IMR-90 (cell line): ENCODE results near the gene LRP1-AS. TPM values are rescaled to one million over a fixed set of nuclear protein-coding genes. Genes with fewer than 3 reads are reported as not detected.

Source experiments
- ATAC-seq: fragments of 200-7000 bp; cut with Tn5 transposase; 2 replicates; pipeline ENCODE4 v1.9.1; 2020; ENCODE audit warnings: low read depth, mild to moderate bottlenecking, moderate library complexity
- BruUV-seq: library from RNA; stranded (reverse); fragments of 400-500 nt; replicated peaks from 2 replicates; lab custom pipeline; 2021; lab: Mats Ljungman, UMichigan
- CTCF ChIA-PET: fragments of 300-600 bp; formaldehyde crosslinking; extraction: SDS; loops from one replicate; lab custom pipeline; 2021; ENCODE audit warnings: antibody characterized with exemption; lab: Yijun Ruan, JAX
- POLR2A ChIA-PET: fragments of 300-600 bp; sonication (Branson Sonifier 250); formaldehyde crosslinking; loops from one replicate; lab custom pipeline; 2022; ENCODE audit warnings: antibody characterized with exemption; ENCODE audit not compliant: unreplicated experiment; lab: Charles Lee
- DNase-seq: peaks from one replicate; pipeline ENCODE4 v3.0.0; 2013
- H2AFZ ChIP-seq: replicated peaks from 2 replicates; pipeline ENCODE3; 2013; ENCODE audit warnings: low read length, mild to moderate bottlenecking; ENCODE audit not compliant: poor library complexity
- H2AK5ac ChIP-seq: 2 replicates; pipeline ENCODE4 v1.6.1; 2013; ENCODE audit warnings: low read depth, low read length, inconsistent platforms
- H2AK9ac ChIP-seq: replicated peaks from 2 replicates; pipeline ENCODE3; 2013; ENCODE audit warnings: mild to moderate bottlenecking, low read depth, low read length, moderate library complexity; ENCODE audit not compliant: poor library complexity
- H2BK120ac ChIP-seq: 2 replicates; pipeline ENCODE4 v1.6.1; 2013; ENCODE audit warnings: low read depth, low read length, inconsistent platforms
- H2BK15ac ChIP-seq: 3 replicates; pipeline ENCODE4 v1.6.1; 2013; ENCODE audit warnings: low read depth, low read length, inconsistent platforms
- H2BK20ac ChIP-seq: 2 replicates; pipeline ENCODE4 v1.6.1; 2013; ENCODE audit warnings: low read depth, mild to moderate bottlenecking, inconsistent platforms, low read length, moderate library complexity
- H2BK5ac ChIP-seq: 2 replicates; pipeline ENCODE4 v1.6.1; 2013; ENCODE audit warnings: mild to moderate bottlenecking, low read depth, low read length, inconsistent platforms; ENCODE audit not compliant: poor library complexity, severe bottlenecking
- H3K14ac ChIP-seq: replicated peaks from 2 replicates; pipeline ENCODE4 v1.6.1; 2013; ENCODE audit warnings: low read depth, low read length, inconsistent platforms
- H3K18ac ChIP-seq: 2 replicates; pipeline ENCODE4 v1.6.1; 2013; ENCODE audit warnings: low read depth, low read length, control low read depth
- H3K23ac ChIP-seq: 2 replicates; pipeline ENCODE4 v1.6.1; 2013; ENCODE audit warnings: low read depth, low read length, inconsistent platforms
- H3K27ac ChIP-seq: 2 replicates; pipeline ENCODE4 v1.5.1; 2013; ENCODE audit warnings: mild to moderate bottlenecking, control low read depth, low read length; ENCODE audit not compliant: insufficient read depth
- H3K27me3 ChIP-seq: 2 replicates; pipeline ENCODE4 v1.6.1; 2013; ENCODE audit warnings: low read length; ENCODE audit not compliant: control insufficient read depth, insufficient read depth
- H3K36me3 ChIP-seq: 2 replicates; pipeline ENCODE4 v1.6.1; 2013; ENCODE audit warnings: low read length, mixed read lengths; ENCODE audit not compliant: control insufficient read depth, insufficient read depth
- H3K4ac ChIP-seq: 2 replicates; pipeline ENCODE4 v1.6.1; 2013; ENCODE audit warnings: low read depth, low read length, inconsistent platforms
- H3K4me1 ChIP-seq: 2 replicates; pipeline ENCODE4 v1.6.1; 2013; ENCODE audit warnings: low read length, mixed read lengths; ENCODE audit not compliant: control insufficient read depth, insufficient read depth
- H3K4me2 ChIP-seq: 2 replicates; pipeline ENCODE4 v1.6.1; 2013; ENCODE audit warnings: low read depth, mild to moderate bottlenecking, control low read depth, low read length, moderate library complexity
- H3K4me3 ChIP-seq: 2 replicates; pipeline ENCODE4 v1.5.1; 2013; ENCODE audit warnings: low read depth, mild to moderate bottlenecking, control low read depth, low read length, moderate library complexity; ENCODE audit not compliant: insufficient read depth
- H3K56ac ChIP-seq: 2 replicates; pipeline ENCODE4 v1.6.1; 2013; ENCODE audit warnings: low read length, inconsistent platforms; ENCODE audit not compliant: insufficient read depth; ENCODE audit errors: extremely low read depth
- H3K79me1 ChIP-seq, 2 experiments: 2 replicates each; pipeline ENCODE4 v1.6.1; 2013; ENCODE audit warnings: low read length in 2 of 2, inconsistent platforms in 1 of 2, low read depth in 1 of 2
- H3K9ac ChIP-seq: 2 replicates; pipeline ENCODE4 v1.6.1; 2013; ENCODE audit warnings: low read depth, low read length, control low read depth
- H3K9me1 ChIP-seq: 2 replicates; pipeline ENCODE4 v1.6.1; 2013; ENCODE audit warnings: low read length, inconsistent platforms; ENCODE audit not compliant: insufficient read depth
- H3K9me3 ChIP-seq: 2 replicates; pipeline ENCODE4 v1.6.1; 2013; ENCODE audit warnings: low read length; ENCODE audit not compliant: control insufficient read depth, insufficient read depth
- H4K20me1 ChIP-seq: 2 replicates; pipeline ENCODE4 v1.6.1; 2013; ENCODE audit warnings: low read length, inconsistent platforms; ENCODE audit not compliant: insufficient read depth
- H4K5ac ChIP-seq: 2 replicates; pipeline ENCODE4 v1.6.1; 2013; ENCODE audit warnings: mild to moderate bottlenecking, low read depth, low read length, control low read depth
- H4K8ac ChIP-seq, 2 experiments: 2 replicates each; pipeline ENCODE4 v1.6.1; 2013; ENCODE audit warnings: low read depth in 2 of 2, low read length in 2 of 2, control low read depth in 1 of 2, inconsistent platforms in 1 of 2
- H4K91ac ChIP-seq: 2 replicates; pipeline ENCODE4 v1.6.1; 2013; ENCODE audit warnings: low read depth, low read length, inconsistent platforms; ENCODE audit not compliant: insufficient read depth
- BHLHE40 ChIP-seq: fragments of 150-350 bp; IDR thresholded peaks from 2 replicates; pipeline ENCODE4 v1.6.1; 2016; ENCODE audit warnings: mild to moderate bottlenecking, low read depth, low read length
- CEBPB ChIP-seq: IDR thresholded peaks from 2 replicates; pipeline ENCODE4 v1.6.1; 2012; ENCODE audit warnings: low read depth, low read length, improper control_type of control experiment
- CHD1 ChIP-seq: IDR thresholded peaks from 2 replicates; pipeline ENCODE4 v1.6.1; 2012; ENCODE audit warnings: low read depth, low read length, improper control_type of control experiment
- MXI1 ChIP-seq: IDR thresholded peaks from 2 replicates; pipeline ENCODE4 v1.6.1; 2012; ENCODE audit warnings: low read depth, mild to moderate bottlenecking, low read length, moderate library complexity, borderline replicate concordance
- NFE2L2 ChIP-seq: fragments of 150-350 bp; IDR thresholded peaks from 2 replicates; pipeline ENCODE4 v1.6.1; 2016; ENCODE audit warnings: low read depth, mild to moderate bottlenecking, low read length
- POLR2A ChIP-seq: IDR thresholded peaks from 2 replicates; pipeline ENCODE4 v1.6.1; 2012; ENCODE audit warnings: mild to moderate bottlenecking, low read depth, low read length
- RAD21 ChIP-seq: IDR thresholded peaks from 2 replicates; pipeline ENCODE4 v1.6.1; 2012; ENCODE audit warnings: low read length, improper control_type of control experiment
- RFX5 ChIP-seq: IDR thresholded peaks from 2 replicates; pipeline ENCODE4 v1.8.0; 2012; ENCODE audit warnings: low read depth, mild to moderate bottlenecking, low read length, moderate library complexity
- WGBS, 2 experiments: methylation state at CpG; one replicate each; pipeline versions ENCODE4 v1.1.5 to v1.1.7; 2013; ENCODE audit warnings: missing lambda C conversion rate in 2 of 2; ENCODE audit not compliant: insufficient read length in 1 of 2; ENCODE audit errors: extremely low coverage in 2 of 2; 5-methylcytosine and 5-hydroxymethylcytosine counted together
- dilution Hi-C: fragments of 300-500 bp; cut with HindIII; formaldehyde crosslinking; loops from one replicate; pipeline ENCODE4 v1.14.3; 2018; ENCODE audit warnings: low sequenced_read_pairs; ENCODE audit not compliant: unreplicated experiment
- in situ Hi-C: fragments of 300-500 bp; cut with MboI; formaldehyde crosslinking; loops from 3 replicates; pipeline ENCODE4 v1.14.3; 2019; ENCODE audit warnings: low sequenced_read_pairs, inconsistent platforms, mixed read lengths
- intact Hi-C: fragments of 100-400 bp; cut with micrococcal nuclease; formaldehyde crosslinking; loops from 2 replicates; pipeline ENCODE4 v1.10.0; 2022
- polyA plus RNA-seq, 3 experiments: library from polyadenylated mRNA; depleted of rRNA; stranded (reverse); fragments of >200 nt; gene quantifications; 2 replicates each; pipeline ENCODE4 v1.2.3, GENCODE V29; 2012; ENCODE audit warnings: low replicate concordance in 1 of 3
- total RNA-seq: library from RNA; depleted of rRNA; stranded (reverse); fragments of >200 nt; gene quantifications from 2 replicates; pipeline ENCODE4 v1.2.3, GENCODE V29; 2012
- TF ChIP-seq, protein P1 (sequence below): conservative IDR thresholded peaks from 2 replicates; pipeline ENCODE4 v1.5.1; 2012; ENCODE audit warnings: mild to moderate bottlenecking, low read depth, low read length, improper control_type of control experiment

Gene LRP1-AS
- total and polyA plus RNA-seq, 2 of the 4 experiments (the other 2 are of a cell fraction) = not detected

DNA sequence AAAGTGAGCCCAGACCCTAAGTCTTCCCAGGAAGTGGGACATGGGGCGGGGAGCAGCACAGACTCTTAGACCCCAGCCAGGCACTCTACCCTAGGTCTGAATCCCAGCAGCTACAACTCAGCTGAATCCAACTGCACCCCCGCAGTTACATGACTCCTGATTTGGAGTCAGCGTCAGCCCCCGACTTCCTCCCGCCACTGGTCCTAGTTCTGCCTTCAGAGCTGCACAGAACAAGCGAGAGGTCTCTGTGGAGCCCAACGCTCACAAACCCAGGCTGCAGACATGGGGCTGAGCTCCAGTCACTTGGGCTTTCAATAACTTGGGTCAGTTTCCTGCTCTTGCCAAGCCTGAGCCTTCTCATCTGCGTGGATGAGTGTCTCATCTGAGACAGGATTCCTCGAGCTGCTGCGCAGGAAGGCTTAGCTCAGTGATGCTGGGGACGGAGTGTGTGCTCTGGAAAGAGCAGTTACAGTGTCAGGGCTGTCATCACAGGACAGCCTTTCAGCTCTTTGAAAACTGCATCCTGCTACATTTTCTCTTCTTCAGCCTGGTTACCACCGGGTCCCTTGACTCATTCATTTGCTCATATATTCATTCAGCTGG, 38.6 kb upstream of the LRP1-AS start:
- Histone ChIP-seq H3K9me3 (no peaks in the 10 kb centered on the region), H3K4me3 (no peak overlapping the region), H3K9me1 (no peaks in the 10 kb centered on the region), H3K4me1 (no peaks in the 10 kb centered on the region), H3K9ac (no peak overlapping the region), H3K27ac (no peak overlapping the region), H4K20me1 (peaks cover 38% of the 10 kb centered on the region), H2AK9ac (no peak overlapping the region), H2AK5ac (no peak overlapping the region), H3K4me2 (no peak overlapping the region), H4K8ac (no peak overlapping the region), H4K91ac (no peak overlapping the region), H3K79me1 (peaks cover 5 to 38% of the 10 kb centered on the region in 2 experiments; a peak in 3 of 4 replicates), H2BK20ac (no peak overlapping the region), H2BK120ac (no peak overlapping the region), H3K36me3 (peaks cover 93% of the 10 kb centered on the region), H3K14ac (no peak overlapping the region), H3K23ac (no peak overlapping the region), H3K56ac (no peak overlapping the region), H4K5ac (no peak overlapping the region), H2BK15ac (no peak overlapping the region), H2AFZ (no peak overlapping the region), H2BK5ac (no peak overlapping the region), H3K18ac (no peak overlapping the region), H3K4ac (no peak overlapping the region), H3K27me3 (no peaks in the 10 kb centered on the region)
- ATAC-seq (no peak), DNase-seq (no peak)
- 93% methylated on average over 7 of the region's 12 CpGs; no CpG with 5 or more reads in 1 of the 2 experiments for WGBS, 2 experiments
- BruUV-seq = no TSS peak
- in situ Hi-C loops = no loop called here
- dilution Hi-C loops = no loop called here
- ChIA-PET POLR2A (interaction anchor here (0.9 kb wide), 1 partner anchor 90 kb away, joined by 4 read pairs; no protein-coding TSS in a partner anchor), CTCF (no interaction called here)
- TF ChIP-seq CEBPB = no peak
- TF ChIP-seq CHD1 = no peak
- TF ChIP-seq POLR2A = no peak
- TF ChIP-seq NFE2L2 = no peak
- no peak for TF ChIP-seq RFX5
- TF ChIP-seq, protein P1, sequence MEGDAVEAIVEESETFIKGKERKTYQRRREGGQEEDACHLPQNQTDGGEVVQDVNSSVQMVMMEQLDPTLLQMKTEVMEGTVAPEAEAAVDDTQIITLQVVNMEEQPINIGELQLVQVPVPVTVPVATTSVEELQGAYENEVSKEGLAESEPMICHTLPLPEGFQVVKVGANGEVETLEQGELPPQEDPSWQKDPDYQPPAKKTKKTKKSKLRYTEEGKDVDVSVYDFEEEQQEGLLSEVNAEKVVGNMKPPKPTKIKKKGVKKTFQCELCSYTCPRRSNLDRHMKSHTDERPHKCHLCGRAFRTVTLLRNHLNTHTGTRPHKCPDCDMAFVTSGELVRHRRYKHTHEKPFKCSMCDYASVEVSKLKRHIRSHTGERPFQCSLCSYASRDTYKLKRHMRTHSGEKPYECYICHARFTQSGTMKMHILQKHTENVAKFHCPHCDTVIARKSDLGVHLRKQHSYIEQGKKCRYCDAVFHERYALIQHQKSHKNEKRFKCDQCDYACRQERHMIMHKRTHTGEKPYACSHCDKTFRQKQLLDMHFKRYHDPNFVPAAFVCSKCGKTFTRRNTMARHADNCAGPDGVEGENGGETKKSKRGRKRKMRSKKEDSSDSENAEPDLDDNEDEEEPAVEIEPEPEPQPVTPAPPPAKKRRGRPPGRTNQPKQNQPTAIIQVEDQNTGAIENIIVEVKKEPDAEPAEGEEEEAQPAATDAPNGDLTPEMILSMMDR = no peak
- TF ChIP-seq MXI1 = no peak
- no peak for TF ChIP-seq RAD21
- no peak for TF ChIP-seq BHLHE40
- intact Hi-C loops = no loop called here
